Gastrocnemius medialis (tissue), 4 donors: ENCODE data around the gene VAT1L. TPM values are rescaled to one million over a fixed set of nuclear protein-coding genes. Genes with fewer than 3 reads are reported as not detected.

ENCODE experiments used
- ATAC-seq, 2 donors: fragments of 150-250 bp; one replicate each; pipeline ENCODE4 v1.9.1; 2016
- DNase-seq, 2 donors: peaks; one replicate each; pipeline ENCODE4 v3.0.0-alpha.2; 2019
- H3K27ac ChIP-seq, 4 donors: fragments of 200-600 bp; sonication (generic); 1 replicate in 1 of 4; 2 replicates in 3 of 4; pipeline ENCODE4 v1.5.1; 2016 to 2018; ENCODE audit warnings: mild to moderate bottlenecking in 2 of 4, moderate library complexity in 1 of 4
- H3K27me3 ChIP-seq, 3 donors: fragments of 200-600 bp; sonication (generic) in 2 of 3; 1 replicate in 1 of 3; 2 replicates in 2 of 3; pipeline versions ENCODE4 v1.5.1 to v1.6.0; 2016 to 2019; ENCODE audit warnings: mild to moderate bottlenecking in 1 of 3, moderate library complexity in 1 of 3
- H3K36me3 ChIP-seq, 2 donors: fragments of 200-600 bp; sonication (generic) in 1 of 2; one replicate each; pipeline ENCODE4 v1.5.1; 2017 to 2018
- H3K4me1 ChIP-seq, 2 donors: fragments of 200-600 bp; sonication (generic) in 1 of 2; one replicate each; pipeline ENCODE4 v1.5.1; 2016 to 2017; ENCODE audit warnings: mild to moderate bottlenecking in 2 of 2
- H3K4me3 ChIP-seq, 4 donors: fragments of 200-600 bp; sonication (generic) in 3 of 4; 1 replicate in 1 of 4; 2 replicates in 3 of 4; pipeline ENCODE4 v1.5.1; 2016 to 2019; ENCODE audit warnings: mild to moderate bottlenecking in 2 of 4
- H3K9me3 ChIP-seq, 3 donors: fragments of 200-600 bp; sonication (generic) in 2 of 3; 1 replicate in 1 of 3; 2 replicates in 2 of 3; pipeline ENCODE4 v1.5.1; 2016 to 2019
- POLR2A ChIP-seq, 2 donors: fragments of 450-650 bp; IDR thresholded peaks; one replicate each; pipeline ENCODE4 v1.6.1; 2017; ENCODE audit warnings: antibody characterized with exemption in 2 of 2, mild to moderate bottlenecking in 2 of 2, moderate library complexity in 2 of 2
- in situ Hi-C, 4 donors: fragments of 200-750 bp; cut with MboI; loops; one replicate each; pipeline versions ENCODE4 v1.15.0 to v1.8.0; 2017; ENCODE audit warnings: low sequenced_read_pairs in 4 of 4
- intact Hi-C: fragments of 100-400 bp; cut with DNase I; formaldehyde crosslinking; loops from one replicate; pipeline ENCODE4 v1.15.1; 2023; ENCODE audit warnings: low total_unique reads
- total RNA-seq, 4 donors: library from RNA; depleted of rRNA; stranded (reverse); fragments of >200 nt; gene quantifications; one replicate each; pipeline versions ENCODE4 v1.1.0 to v1.2.3, GENCODE V29; 2016
- TF ChIP-seq, protein P1 (sequence below), 5 experiments: fragments of 450-650 bp in 3 of 5; fragments of 200-600 bp in 2 of 5; sonication (generic) in 2 of 5; IDR thresholded peaks in 4 of 5; conservative IDR thresholded peaks in 1 of 5; 1 replicate in 4 of 5; 2 replicates in 1 of 5; pipeline ENCODE4 v1.5.1; 2016 to 2019; ENCODE audit warnings: antibody characterized with exemption in 5 of 5, mild to moderate bottlenecking in 3 of 5, moderate library complexity in 3 of 5

VAT1L gene
- total RNA-seq, 4 donors from 2014 or later, result 0.04 TPM; not detected in 3

DNA sequence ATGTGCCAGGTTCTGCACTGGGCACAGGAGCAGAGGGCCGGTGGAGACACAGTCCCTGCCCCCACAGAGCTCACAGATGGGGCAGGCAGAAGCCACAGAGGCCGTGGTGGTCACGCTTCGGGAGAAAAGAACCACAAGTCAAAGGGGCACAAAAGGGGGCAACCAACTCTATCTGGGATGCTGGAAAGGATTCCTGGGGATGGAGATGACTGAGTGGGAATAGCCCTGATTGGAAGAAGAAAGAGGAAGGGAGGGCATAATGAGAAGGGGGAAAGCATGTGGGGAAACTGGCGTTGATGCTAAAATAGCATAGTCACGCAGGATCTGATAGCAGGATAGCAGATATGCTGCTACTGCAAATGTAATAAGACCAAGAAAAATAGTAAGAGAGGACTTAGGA lies 69.7 kb downstream of the VAT1L start:
- DNase-seq (no peak), ATAC-seq (no peak)
- no peak for TF ChIP-seq POLR2A (IDR thresholded peaks at IDR 0.05)
- TF ChIP-seq, protein P1, sequence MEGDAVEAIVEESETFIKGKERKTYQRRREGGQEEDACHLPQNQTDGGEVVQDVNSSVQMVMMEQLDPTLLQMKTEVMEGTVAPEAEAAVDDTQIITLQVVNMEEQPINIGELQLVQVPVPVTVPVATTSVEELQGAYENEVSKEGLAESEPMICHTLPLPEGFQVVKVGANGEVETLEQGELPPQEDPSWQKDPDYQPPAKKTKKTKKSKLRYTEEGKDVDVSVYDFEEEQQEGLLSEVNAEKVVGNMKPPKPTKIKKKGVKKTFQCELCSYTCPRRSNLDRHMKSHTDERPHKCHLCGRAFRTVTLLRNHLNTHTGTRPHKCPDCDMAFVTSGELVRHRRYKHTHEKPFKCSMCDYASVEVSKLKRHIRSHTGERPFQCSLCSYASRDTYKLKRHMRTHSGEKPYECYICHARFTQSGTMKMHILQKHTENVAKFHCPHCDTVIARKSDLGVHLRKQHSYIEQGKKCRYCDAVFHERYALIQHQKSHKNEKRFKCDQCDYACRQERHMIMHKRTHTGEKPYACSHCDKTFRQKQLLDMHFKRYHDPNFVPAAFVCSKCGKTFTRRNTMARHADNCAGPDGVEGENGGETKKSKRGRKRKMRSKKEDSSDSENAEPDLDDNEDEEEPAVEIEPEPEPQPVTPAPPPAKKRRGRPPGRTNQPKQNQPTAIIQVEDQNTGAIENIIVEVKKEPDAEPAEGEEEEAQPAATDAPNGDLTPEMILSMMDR (IDR thresholded peaks at IDR 0.05 in 4 of 5, conservative IDR thresholded peaks at IDR 0.05 in 1 of 5), result no peak
- Histone ChIP-seq H3K4me3 (no peak overlapping the region), H3K27ac (no peak overlapping the region), H3K9me3 (no peaks in the 10 kb centered on the region), H3K27me3 (no peaks in the 10 kb centered on the region), H3K36me3 (no peaks in the 10 kb centered on the region), H3K4me1 (no peaks in the 10 kb centered on the region)
- in situ Hi-C loops, result no loop called here
- intact Hi-C loops, result no loop called here

DNA sequence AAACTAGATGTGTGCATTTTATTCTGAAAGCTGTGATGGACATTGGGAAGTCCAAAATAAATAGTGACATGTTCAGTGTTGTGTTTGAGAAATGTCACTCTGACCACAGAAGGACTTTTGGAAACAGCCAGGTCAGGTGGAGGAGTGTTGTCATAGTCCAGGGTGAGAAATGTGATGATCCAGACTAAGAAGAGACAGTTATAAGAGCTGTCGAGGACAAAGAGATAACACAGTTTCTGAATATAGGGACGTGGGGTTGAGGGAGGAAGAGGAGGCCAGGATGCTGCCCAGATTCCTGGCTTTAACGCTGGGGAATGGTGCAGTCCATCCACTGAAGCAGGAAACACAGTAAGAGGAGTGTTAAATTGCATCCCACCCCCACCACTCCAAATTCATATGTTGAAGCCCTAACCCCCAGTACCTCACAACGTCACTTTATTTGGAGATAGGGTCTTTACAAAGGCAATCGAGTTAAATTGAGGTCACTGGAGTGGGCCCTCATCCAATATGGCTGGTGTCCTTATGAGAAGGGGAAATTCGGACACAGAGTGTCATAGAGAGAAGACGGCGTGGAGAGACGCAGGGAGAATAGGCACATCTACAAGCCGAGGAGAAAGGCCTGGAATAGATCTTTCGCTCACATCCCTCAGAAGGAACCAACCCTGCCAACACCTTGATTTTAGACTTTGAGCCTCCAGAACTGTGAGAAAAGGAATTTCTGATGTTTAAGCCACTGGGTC lies 71.3 kb downstream of the VAT1L start:
- Histone ChIP-seq H3K4me3 (no peak overlapping the region), H3K9me3 (no peaks in the 10 kb centered on the region), H3K4me1 (no peaks in the 10 kb centered on the region), H3K27ac (no peak overlapping the region), H3K27me3 (no peaks in the 10 kb centered on the region), H3K36me3 (no peaks in the 10 kb centered on the region)
- DNase-seq (no peak), ATAC-seq (no peak)
- intact Hi-C loops, result no loop called here
- TF ChIP-seq, protein P1 (IDR thresholded peaks at IDR 0.05 in 4 of 5, conservative IDR thresholded peaks at IDR 0.05 in 1 of 5), result no peak
- TF ChIP-seq POLR2A (IDR thresholded peaks at IDR 0.05), result no peak
- in situ Hi-C loops, result no loop called here

DNA sequence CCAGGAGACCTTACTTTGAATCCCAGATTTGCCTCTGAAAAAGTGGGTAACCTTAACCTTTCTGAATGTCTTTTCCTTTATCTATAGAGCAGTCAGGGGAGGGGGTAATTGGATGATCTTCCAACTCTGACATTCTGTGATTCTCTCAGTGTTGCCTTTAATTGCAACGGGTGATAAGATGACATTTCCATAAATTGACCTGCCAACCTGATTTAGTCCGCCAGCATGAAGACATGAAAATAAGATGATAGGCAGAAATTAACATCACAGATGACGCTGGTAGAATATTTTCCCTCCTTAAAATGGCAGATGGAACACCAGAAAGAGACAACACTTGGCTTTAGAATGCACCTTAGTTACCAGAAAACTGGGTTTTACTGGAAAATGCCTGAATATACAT lies 72.6 kb downstream of the VAT1L start:
- no peak overlapping the region for H3K4me3 ChIP-seq
- H3K36me3 ChIP-seq, result no peaks in the 10 kb centered on the region
- H3K27ac ChIP-seq, result no peak overlapping the region
- in situ Hi-C loops (no loop called here), intact Hi-C loops (no loop called here)
- no peak for DNase-seq
- no peaks in the 10 kb centered on the region for H3K27me3 ChIP-seq
- no peak for ATAC-seq
- no peaks in the 10 kb centered on the region for H3K9me3 ChIP-seq
- H3K4me1 ChIP-seq, result no peaks in the 10 kb centered on the region
- TF ChIP-seq, protein P1 (IDR thresholded peaks at IDR 0.05 in 4 of 5, conservative IDR thresholded peaks at IDR 0.05 in 1 of 5), result no peak
- no peak for TF ChIP-seq POLR2A (IDR thresholded peaks at IDR 0.05)

- H3K4me1 ChIP-seq, result no peaks in the 10 kb centered on the region
- in situ Hi-C loops (no loop called here), intact Hi-C loops (no loop called here)
- no peaks in the 10 kb centered on the region for H3K36me3 ChIP-seq
- H3K27ac ChIP-seq, result no peak overlapping the region
- DNase-seq (no peak), ATAC-seq (no peak)
- TF ChIP-seq, protein P1 (IDR thresholded peaks at IDR 0.05 in 4 of 5, conservative IDR thresholded peaks at IDR 0.05 in 1 of 5), result no peak
- no peak for TF ChIP-seq POLR2A (IDR thresholded peaks at IDR 0.05)
- no peaks in the 10 kb centered on the region for H3K9me3 ChIP-seq
- H3K4me3 ChIP-seq, result no peak overlapping the region
- H3K27me3 ChIP-seq, result no peaks in the 10 kb centered on the region
These were observed 74.9 kb downstream of the VAT1L start for GRCh38 chr16:77863250-77863649.

DNA sequence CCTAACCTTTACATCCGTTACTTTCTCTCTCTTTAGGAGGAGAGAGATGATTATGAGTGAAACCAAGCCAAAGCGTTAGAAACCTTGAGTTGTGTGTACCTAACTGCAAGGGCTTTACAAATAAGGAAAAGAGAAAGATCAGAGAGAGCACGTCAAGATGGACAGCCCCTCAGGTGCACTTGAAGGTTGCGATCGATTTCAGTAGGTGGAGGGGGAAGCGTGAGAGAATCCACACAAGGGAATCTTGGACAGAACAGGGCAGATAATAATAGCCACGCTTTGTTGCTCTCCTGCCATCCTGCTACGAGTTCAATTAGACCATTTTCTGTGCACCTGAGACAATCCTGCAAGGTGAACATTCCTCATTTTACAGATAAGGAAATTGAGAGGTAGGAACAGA lies 78.4 kb downstream of the VAT1L start:
- Histone ChIP-seq H3K9me3 (no peaks in the 10 kb centered on the region), H3K36me3 (no peaks in the 10 kb centered on the region), H3K27me3 (no peaks in the 10 kb centered on the region), H3K4me3 (no peak overlapping the region), H3K4me1 (no peaks in the 10 kb centered on the region), H3K27ac (no peak overlapping the region)
- no peak for TF ChIP-seq POLR2A (IDR thresholded peaks at IDR 0.05)
- TF ChIP-seq, protein P1 (IDR thresholded peaks at IDR 0.05 in 4 of 5, conservative IDR thresholded peaks at IDR 0.05 in 1 of 5), result no peak
- in situ Hi-C loops, result no loop called here
- DNase-seq, result no peak
- intact Hi-C loops, result no loop called here
- no peak for ATAC-seq
